ENCODE data around the gene ASGR1.
"Not testable (repeated sequence)": the region's sequence is repeated elsewhere in the genome, so short reads cannot be mapped to it uniquely, and the experiment has no call there.

The ASGR1 gene

DNA sequence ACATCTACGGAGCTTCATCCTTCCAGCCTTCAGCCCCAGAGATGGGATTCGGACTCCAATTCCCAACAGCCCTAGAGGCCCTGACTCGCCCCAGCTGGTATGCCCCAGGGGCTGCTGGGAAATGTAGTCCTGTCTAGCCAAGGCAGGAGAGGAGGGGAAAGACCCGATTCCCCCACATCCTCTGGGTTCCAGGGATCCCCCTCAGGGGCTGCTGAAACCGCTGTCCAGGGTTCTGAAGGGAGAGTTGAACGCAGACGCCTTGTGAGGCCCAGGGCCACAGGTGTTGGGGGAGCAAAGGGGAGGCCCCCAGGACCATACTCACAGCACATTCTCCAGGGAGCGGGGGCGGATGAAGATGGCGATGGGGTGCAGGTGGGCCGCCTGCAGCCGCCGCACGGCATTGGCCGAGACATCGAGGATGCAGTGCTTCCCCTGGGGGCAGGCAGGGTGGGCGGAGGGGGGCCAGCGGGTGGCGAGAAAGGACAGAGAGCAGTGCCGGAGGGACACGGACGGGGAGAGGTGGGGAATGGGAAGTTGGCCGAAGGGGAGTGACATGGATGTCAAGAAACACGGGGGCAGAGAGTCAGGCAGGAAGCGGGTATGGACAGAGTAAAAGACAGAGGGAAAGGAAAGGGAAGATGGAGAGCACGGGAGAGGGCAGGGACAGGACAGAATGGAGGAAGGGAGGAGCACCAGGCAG, 12.6 kb upstream of the ASGR1 start:
- DNase-seq, result peak in 27 of 58 donors; percentile 8 to 61 (median 22)

GRCh38 chr17:7191069-7191468, 11.9 kb upstream of the ASGR1 start:
- no peak for DNase-seq

- no peak for DNase-seq
Observed at GRCh38 chr17:7190276-7190917, 11.2 kb upstream of the ASGR1 start.

- DNase-seq, result no peak
Observed at GRCh38 chr17:7186241-7186640, 7.1 kb upstream of the ASGR1 start.

DNA sequence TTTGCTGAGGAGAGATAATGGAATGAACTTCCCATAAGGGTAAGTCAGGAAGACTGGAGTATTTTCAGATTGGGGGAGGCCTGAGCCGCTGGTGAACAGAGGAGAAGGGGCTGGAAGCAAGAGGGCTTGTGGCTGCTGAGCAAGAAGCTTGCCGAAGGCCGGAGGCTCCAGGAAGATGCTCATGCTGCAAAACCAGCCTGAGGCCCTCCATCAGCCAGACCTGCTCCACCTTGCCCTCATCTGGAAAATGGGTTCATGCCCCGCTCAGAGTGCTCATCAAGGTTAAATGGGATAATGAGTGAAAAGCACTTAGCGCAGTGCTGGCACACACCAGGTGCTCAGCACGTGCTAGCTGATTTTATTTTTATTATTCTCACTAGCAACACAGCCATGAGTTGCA, 5.5 kb upstream of the ASGR1 start:
- DNase-seq, result no peak

DNA sequence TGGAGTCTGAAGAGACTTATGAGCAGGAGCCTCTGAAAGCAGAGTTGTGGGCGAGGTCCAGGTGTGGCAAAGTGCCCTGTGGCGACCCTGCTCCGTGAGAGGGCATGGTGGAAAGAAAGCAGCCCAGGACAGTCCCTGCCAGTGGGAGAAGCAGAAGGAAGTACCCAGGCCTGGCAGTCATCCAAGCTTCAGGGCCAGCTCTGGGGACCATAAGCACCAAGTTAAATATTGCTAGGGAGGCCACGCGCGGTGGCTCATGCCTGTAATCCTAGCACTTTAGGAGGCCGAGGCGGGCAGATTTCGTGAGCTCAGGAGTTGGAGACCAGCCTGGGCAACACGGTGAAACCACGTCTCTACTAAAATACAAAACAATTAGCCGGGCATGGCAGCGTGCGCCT, 4.9 kb upstream of the ASGR1 start:
- peak in 5 of 58 donors; percentile 4 to 24 (median 9) for DNase-seq

DNA sequence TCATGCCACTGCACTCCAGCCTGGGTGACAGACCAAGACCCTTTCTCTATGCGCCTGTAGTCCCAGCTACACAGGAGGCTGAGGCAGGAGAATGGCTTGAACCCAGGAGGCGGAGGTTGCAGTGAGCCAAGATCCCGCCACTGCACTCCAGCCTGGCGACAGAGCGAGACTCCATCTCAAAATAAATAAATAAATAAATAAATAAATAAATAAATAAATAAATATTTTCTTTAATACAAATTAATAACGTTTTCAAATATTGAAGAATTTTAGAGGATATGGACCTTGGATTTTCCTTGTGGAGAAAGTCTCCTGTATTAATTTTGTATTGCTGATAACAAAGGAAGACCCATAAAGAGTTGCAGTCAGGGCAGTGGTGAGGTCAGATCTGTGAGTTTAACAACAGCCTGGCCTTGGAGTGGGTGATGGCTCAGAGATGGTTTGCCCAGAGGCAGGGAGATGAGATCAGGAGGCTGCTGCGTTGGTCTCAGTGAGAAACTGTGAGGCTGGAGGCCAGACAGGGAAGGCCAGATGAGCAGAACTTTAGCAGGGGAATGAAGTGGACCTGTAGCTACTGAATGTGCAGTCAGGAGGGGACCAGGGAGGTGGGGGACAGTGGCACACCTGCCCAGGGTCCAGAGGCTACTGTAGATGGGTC, 4.4 kb upstream of the ASGR1 start:
- DNase-seq, result no peak

GRCh38 chr17:7182101-7182500, 2.9 kb upstream of the ASGR1 start:
- not testable (repeated sequence) for DNase-seq

DNA sequence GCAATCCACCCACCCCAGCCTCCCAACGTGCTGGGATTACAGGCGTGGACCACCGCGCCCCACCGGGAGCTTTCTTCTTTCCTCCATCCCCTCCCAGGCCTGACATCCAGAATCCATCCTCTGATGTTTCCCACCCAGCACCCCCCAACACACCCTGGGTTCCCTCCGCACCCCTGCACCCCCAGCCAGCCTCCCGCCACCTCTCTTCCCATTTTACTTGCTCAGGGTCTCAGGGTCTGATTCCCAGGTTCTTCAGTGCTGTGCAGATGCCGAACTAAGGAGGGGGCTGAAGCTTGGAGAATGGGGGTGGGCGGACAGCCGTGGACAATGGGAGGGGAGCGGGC, 225 bp downstream of the ASGR1 start:
- no peak for DNase-seq

DNA sequence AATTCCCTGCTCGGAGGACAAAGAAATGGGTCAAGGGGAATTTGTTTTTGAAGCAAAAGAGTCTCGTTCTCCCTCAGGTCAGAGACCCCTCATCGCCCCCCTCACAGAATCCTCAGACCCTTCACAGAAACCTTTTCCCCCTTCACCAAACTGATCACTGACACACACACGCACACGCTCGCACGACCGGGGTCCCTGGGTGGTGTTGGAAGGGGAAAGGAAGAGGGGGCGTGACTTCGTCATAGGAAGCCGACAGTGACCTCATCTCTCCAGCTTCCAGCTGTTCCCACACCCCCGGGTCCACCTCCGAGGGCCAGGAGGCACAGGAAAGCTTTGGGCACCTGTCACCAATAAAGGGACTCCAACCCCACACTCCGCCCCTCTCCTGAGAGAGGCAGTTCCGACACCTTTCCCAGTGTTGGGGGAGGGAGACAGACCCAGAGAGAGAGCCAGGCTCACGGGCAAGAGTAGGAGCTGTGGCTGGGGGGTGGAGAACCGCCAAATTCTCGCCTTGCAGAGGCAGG, 1.2 kb downstream of the ASGR1 start:
- peak in 4 of 58 donors; percentile 13 to 47 (median 26) for DNase-seq

GRCh38 chr17:7177191-7177953, 1.8 kb downstream of the ASGR1 start:
- peak in 51 of 58 donors; percentile 14 to 83 (median 48) for DNase-seq

- peak in 2 of 58 donors; percentile 16 to 60 for DNase-seq
Observed at GRCh38 chr17:7176841-7177190, 2.4 kb downstream of the ASGR1 start.

DNA sequence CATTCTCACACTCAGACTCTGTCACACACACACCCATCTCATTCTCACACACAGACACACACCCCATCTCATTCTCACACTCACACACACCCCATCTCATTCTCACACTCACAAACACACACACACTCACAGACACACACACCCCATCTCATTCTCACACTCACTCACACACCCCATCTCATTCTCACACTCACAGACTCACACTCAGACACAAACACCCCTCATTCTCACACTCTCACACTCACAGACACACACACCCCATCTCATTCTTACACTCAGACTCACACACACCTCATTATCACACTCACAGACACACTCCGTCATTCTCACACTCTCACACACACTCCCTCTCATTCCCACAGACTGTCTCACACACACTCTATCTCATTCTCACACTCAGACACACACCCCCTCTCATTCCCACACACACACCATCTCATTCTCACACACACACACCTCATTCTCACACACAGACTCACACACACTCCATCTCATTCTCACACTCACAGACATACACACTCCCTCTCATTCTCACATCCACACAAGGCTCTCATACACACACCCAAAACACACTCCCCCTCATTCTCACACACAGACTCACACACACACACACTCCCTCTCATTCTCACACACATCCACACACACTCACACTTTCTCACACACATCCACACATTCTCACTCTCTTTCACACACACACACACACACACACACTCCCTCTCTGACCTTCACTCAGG, 2.9 kb downstream of the ASGR1 start:
- no peak for DNase-seq

DNA sequence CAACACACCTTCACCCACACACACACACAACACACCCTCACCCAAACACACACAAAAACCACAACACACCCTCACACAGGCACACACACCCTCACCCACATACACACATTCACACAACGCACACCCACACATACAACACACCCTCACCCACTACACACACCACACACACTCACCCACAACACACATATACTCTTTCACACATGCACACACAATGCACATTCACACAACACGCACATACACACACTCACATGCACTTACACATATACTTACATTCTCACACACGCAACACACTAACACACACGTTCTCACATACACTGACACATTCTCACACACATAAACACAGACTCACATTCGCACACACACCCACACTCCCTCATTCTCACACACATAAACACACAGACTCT, 3.8 kb downstream of the ASGR1 start:
- no peak for DNase-seq

- DNase-seq, result no peak
Observed at GRCh38 chr17:7174603-7175326, 4.4 kb downstream of the ASGR1 start.

DNA sequence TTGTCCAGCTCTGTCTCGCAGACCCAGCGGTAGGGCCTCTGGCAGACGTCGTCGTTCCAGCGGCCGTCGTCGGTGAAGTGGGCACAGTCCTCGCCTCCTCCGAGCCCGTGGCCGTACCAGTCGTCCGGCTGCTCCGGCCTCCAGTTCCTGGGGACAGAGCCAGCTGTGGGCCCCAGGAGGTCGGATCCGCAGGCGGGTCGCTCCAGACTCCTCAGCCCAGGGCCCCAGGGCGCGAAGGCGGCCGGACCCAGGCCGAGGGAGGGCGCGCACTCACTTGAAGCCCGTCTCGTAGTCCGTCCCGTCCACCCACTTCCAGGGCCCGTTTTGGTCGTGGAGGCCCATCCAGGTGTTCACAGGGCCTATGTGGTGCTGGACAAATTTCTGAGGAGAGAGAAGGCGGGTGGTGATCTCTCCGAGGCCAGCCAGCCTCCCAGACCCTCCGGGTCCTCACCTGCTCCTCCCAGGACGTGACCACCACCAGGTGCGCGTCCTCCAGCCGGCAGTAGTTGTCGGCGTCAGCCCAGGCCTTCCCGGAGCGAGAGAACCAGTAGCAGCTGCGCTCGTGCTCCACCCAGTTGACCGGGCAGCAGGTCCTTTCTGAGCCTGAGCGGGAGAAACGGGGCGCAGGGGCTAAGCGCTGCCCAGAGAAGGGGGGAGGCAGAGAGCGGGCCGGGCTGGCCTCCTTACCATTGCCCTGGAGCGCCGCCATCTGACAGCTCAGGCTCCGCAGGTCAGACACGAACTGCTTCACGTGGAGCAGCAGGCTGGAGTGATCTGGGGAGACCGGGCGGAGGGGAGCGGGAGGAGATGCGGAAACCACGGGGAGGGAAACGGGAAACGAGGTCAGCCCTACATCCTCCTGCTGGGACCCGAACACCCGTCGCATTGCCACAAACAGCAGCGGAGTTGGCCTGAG, 5.2 kb downstream of the ASGR1 start:
- peak in 14 of 58 donors; percentile 14 to 63 (median 30) for DNase-seq

GRCh38 chr17:7172522-7173191, 6.5 kb downstream of the ASGR1 start:
- not testable (repeated sequence) for DNase-seq

- DNase-seq, result not testable (repeated sequence)
Observed at GRCh38 chr17:7169565-7169908, 9.6 kb downstream of the ASGR1 start.

Data from anterior cingulate cortex (tissue), 58 donors.